SK-N-DZ (cell line): Measurements from ENCODE around the gene SCUBE2.
A peak's percentile ranks its signal among the peaks of the same experiment; 100 is the strongest.
"Not testable (repeated sequence)": the region's sequence is repeated elsewhere in the genome, so short reads cannot be mapped to it uniquely, and the experiment has no call there.

Experiments
- DNase-seq: peaks from one replicate; pipeline ENCODE4 v3.0.0-alpha.2; 2015; ENCODE audit warnings: low spot score

SCUBE2 gene

DNA sequence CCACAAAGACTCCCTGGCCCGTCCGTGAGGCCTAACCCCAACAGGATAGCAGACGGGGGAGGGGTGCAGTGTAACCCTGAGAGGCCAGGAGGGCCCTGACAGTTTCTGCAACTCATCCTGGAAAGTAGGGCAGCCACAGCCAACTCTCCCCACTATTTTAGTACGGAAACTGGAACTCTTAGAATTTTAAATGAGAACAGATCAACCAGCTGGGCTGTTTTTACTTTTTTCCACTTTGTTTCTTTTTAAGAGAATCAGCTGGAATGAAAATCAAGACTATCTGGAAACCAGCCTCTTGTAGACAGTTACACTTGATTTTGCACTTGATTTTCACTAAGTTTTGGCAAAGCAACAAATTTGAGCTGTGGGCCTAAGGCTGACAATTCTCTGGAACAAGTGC, 44.9 kb downstream of the SCUBE2 start:
- no peak for DNase-seq

GRCh38 chr11:9042488-9042887, 48.9 kb downstream of the SCUBE2 start:
- DNase-seq, result no peak

DNA sequence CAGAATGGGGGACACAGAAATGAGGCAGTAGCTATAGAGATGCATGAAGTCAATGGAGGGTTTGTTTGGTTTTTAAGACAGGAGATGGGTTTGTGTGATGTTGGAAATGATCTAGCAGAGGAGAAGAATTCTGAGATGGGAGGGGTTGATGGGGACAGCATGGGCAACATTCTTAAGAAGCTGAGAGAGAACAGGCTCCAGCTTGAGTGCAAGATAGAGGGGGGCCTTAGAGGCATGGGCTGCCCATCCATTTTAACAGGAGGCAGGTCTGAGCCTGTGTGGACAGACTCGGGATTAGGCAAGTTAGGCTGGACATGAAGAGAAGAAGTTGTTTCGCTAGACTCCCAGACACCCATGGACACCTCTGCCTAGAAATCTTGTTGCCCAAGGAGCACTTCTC, 49.7 kb downstream of the SCUBE2 start:
- DNase-seq, result no peak

DNA sequence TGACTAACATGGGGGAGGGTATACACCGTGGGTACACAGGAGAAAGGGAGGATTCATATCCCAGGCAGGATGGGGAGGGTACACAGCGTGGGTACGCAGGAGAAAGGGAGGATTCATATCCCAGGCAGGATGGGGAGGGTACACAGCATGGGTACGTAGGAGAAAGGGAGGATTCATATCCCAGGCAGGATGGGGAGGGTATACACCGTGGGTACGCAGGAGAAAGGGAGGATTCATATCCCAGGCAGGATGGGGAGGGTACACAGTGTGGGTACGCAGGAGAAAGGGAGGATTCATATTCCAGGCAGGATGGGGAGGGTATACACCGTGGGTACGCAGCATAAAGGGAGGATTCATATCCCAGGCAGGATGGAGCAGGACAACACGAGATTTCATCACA, 51.0 kb downstream of the SCUBE2 start:
- no peak for DNase-seq

GRCh38 chr11:9039863-9040262, 51.5 kb downstream of the SCUBE2 start:
- DNase-seq, result no peak

- DNase-seq, result no peak
These were observed 52.2 kb downstream of the SCUBE2 start for GRCh38 chr11:9039198-9039597.

DNA sequence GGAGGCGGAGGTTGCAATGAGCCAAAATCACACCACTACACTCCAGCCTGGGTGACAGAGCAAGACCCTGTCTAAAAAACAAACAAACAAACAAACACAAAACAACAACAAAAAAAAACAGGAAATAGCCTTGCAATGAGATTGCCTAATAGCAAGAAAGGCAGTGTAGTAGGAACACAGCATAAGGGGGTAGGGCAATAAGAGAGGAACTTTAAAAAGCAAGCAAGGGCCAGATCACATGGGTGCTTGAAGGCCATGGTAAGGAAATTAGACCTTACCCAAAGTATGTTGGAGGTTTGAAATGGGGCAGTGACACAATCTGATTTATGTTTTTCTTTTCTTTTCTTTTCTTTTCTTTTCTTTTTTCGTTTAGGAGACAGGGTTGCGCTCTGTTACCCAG, 52.9 kb downstream of the SCUBE2 start:
- no peak for DNase-seq

- DNase-seq, result no peak
These were observed 53.4 kb downstream of the SCUBE2 start for GRCh38 chr11:9037963-9038362.

DNA sequence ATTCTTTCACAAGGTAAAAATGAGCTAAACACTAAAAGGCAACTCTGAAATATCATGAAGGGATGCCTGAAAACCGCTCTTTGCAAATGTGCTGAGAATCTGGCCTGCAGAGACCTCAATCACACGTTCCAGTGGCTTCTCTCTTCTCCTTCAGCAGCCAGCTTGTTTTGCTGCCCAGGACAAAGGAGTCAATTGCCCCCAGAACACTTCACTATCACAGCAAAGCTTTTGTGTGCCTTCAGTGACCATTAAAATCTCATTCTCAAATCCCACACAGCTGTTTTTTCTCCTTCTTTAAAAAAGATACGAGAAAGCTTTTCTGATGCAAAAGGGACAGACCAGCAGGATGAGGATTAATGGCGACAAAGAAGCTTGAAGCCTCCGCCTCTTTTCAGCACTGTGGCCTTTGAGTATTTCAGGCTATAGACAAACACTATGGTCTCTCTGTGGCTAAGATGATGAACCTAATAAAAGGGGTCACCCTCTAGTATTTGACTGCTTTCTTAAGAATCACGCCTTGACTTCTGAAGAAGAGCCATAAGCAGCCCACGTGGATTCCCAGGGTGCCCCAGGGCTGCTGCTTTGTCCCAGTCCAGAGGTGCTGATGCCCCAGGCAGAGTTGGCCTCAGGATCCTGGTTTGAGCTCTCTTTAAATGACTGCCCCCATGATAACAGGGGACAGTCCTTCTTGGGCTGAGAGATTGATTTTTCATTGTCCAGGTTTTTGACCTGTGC, 54.2 kb downstream of the SCUBE2 start:
- no peak for DNase-seq

DNA sequence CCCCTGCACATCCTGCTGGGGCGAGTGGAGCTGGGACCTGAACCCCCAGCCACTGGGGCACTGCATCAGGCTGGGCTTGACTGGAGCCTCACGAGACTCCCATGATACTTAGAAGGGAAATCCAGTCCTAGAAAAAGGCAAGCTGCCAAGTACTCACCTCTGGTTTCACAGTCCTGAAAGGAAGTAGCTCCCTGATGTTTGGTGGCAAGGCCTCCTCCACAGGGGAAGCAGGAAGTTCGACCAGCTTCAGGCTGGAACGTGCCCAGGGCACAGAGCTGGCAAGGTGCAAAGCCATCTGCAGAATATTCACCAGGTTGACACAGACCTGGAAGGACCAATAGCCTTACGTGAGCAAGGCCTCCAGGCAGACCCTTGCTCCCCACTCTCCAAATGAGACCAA, 60.8 kb downstream of the SCUBE2 start:
- no peak for DNase-seq

- no peak for DNase-seq
These were observed 62.0 kb downstream of the SCUBE2 start for GRCh38 chr11:9029422-9029821.

DNA sequence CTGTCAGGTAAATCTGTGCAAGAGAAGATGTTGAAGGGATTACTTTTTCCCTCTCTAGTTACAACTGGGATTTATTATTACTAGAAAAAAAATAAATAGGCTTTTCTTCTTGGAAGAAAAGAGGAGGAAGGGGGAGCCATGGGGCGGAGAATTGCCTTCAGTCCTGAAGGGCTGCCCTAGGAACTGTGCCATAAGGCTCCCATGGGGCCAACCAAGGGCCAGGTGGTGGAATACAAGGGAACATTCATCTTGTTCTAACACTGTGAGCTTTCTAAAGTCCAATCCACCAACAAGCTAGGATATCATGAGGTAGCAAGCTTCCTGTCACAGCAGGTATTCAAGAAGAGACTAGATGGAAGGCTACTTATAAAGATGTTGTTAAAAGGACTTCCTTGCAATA, 62.8 kb downstream of the SCUBE2 start:
- no peak for DNase-seq

GRCh38 chr11:9025101-9025850, 66.1 kb downstream of the SCUBE2 start:
- DNase-seq, result no peak

DNA sequence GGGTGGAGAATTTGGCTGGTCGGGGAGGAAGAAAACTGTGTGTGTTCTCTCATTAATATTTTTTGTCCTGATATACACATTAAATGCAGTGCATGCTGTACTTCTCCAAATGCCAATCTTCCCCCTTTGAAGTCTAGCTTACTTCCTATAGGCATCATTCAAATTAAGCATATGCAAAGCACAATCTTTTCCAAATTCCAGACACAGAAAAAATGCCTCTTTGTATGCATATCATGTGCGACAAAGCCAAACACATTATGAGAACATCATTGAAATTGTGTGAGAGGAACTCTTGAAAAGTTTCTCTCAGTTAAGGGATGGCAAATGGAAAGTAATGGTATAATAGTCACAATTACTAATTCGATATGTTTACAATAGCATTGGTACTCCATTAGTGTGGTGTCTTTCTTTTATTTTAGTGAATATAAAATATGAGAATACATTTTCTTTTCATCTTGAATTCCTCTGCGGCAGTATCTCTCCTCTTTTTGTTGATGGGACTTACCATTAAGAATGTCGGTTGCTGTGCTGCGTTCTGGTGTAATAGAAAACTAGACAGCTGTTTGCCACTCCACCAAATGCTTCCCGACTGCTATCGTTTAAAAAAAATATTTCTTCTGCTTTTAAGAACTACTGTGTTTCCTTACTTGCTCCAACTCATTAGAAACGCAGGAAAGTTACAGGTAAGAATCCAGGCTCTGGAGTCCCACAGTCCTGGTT, 68.3 kb downstream of the SCUBE2 start:
- no peak for DNase-seq

- no peak for DNase-seq
These were observed 70.5 kb downstream of the SCUBE2 start for GRCh38 chr11:9020916-9021315.

- no peak for DNase-seq
These were observed 71.5 kb downstream of the SCUBE2 start for GRCh38 chr11:9019861-9020260.

- DNase-seq, result no peak
These were observed 73.6 kb downstream of the SCUBE2 start for GRCh38 chr11:9017773-9018172.

GRCh38 chr11:9016916-9017642, 74.3 kb downstream of the SCUBE2 start:
- no peak for DNase-seq

DNA sequence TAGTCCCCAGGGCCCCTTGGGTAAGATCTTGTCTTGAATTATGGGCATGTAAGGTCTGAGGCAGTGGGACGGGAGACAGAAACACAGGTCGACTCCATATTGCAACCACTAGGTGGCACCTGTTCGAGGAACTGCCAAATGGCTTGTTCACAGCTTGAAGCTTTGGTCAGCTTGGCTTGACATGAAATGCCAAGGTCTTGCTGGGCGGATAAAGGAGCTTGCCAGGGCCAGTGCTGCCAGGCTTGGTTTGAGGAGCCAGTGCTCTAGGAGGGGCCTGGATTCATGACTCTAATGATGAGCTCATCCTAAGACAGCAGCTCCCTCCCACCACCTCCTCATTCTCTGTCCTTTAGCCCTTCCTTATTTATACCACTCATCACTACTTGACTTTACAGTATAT, 75.7 kb downstream of the SCUBE2 start:
- DNase-seq, result peak; percentile 82

DNA sequence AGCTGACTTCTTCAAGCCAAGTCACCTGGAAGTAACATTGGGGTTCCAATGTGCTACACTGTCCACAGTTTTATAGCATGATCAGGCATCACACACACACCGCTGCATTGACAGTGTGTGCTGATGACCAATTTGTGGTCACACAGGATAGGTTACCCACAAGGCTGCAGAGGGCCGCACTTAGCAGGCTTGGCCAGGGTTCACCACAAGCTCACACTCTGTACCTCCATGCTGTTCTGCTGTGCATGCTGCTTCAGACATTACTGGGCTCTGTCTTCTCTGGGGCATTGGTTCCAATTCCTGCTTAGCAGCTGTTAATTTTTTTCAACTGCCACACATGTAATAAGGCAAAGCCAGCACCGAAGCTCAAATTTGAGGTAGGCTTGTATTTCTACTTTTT, 76.6 kb downstream of the SCUBE2 start:
- no peak for DNase-seq

- DNase-seq, result no peak
These were observed 78.0 kb downstream of the SCUBE2 start for GRCh38 chr11:9013373-9013772.

DNA sequence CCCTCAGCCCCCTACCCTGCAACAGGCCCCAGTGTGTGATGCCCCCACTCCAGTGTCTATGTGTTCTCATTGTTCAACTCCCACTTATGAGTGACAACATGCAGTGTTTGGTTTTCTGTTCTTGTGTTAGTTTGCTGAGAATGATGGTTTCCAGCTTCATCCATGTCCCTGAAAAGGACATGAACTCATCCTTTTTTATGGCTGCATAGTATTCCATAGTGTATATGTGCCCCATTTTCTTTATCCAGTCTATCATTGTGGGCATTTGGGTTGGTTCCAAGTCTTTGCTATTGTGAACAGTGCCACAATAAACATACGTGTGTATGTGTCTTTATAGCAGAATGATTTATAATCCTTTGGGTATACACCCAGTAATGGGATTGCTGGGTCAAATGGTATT, 81.9 kb downstream of the SCUBE2 start:
- not testable (repeated sequence) for DNase-seq
